HG02759 (cell line): ENCODE measurements around the gene ANHX.

Experiments
- ATAC-seq: cut with Tn5 transposase; IDR thresholded peaks from one replicate; pipeline ENCODE4 v1.9.1; 2021; ENCODE audit warnings: mild to moderate bottlenecking, moderate library complexity; ENCODE audit not compliant: unreplicated experiment

ANHX gene

GRCh38 chr12:133203344-133204263, 32.1 kb downstream of the ANHX start:
- no peak for ATAC-seq

DNA sequence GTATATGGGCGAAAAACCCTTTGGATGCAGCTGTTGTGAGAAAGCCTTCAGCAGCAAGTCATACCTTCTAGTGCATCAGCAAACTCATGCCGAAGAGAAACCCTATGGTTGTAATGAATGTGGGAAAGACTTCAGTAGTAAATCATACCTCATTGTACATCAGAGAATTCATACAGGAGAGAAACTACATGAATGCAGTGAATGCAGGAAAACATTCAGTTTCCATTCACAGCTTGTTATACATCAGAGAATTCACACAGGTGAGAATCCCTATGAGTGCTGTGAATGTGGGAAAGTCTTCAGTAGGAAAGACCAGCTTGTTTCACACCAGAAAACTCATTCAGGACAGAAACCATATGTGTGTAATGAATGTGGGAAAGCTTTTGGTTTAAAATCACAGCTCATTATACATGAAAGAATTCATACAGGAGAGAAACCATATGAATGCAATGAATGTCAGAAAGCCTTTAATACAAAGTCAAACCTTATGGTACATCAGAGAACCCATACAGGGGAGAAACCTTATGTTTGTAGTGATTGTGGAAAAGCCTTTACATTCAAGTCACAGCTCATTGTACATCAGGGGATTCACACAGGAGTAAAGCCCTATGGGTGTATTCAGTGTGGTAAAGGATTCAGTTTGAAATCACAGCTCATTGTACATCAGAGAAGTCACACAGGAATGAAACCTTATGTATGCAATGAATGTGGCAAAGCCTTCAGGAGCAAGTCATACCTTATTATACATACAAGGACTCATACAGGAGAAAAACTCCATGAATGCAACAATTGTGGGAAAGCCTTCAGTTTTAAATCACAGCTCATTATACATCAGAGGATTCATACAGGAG, 33.0 kb downstream of the ANHX start:
- ATAC-seq = no peak

DNA sequence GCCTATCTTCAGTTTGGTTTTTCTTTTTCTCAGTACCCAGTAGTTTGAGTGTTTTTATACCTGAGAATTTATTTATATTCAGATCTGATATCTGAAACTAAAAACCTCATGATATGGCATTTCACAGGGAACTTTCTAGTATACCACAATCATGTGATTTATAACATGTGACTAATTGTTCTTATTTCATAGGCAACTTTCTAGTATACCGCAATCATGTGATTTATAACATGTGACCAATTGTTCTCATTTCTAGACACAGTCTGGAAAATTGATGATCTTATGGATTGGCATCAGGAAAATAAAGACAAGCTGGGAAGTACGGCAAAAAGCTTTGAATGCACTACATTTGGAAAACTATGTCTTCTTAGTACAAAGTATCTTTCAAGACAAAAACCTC, 33.8 kb downstream of the ANHX start:
- ATAC-seq = no peak

DNA sequence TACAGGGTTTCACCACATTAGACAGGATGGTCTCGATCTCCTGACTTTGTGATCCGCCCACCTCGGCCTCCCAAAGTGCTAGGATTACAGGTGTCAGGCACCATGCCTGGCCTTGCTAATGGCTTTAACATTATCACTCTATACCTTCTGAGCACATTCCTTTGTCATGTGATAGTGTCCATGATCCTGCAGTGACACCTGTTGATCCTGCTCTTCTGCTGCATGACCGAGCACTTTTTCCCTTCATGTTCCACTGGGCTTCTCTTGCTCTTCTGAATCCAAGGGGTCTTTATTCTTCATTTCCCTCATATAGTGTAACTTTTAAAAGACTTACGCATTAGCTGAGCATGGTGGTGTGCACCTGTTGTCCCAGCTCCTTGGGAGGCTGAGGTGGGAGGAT, 42.8 kb downstream of the ANHX start:
- no peak for ATAC-seq

GRCh38 chr12:133190176-133190575, 45.5 kb downstream of the ANHX start:
- ATAC-seq = no peak

DNA sequence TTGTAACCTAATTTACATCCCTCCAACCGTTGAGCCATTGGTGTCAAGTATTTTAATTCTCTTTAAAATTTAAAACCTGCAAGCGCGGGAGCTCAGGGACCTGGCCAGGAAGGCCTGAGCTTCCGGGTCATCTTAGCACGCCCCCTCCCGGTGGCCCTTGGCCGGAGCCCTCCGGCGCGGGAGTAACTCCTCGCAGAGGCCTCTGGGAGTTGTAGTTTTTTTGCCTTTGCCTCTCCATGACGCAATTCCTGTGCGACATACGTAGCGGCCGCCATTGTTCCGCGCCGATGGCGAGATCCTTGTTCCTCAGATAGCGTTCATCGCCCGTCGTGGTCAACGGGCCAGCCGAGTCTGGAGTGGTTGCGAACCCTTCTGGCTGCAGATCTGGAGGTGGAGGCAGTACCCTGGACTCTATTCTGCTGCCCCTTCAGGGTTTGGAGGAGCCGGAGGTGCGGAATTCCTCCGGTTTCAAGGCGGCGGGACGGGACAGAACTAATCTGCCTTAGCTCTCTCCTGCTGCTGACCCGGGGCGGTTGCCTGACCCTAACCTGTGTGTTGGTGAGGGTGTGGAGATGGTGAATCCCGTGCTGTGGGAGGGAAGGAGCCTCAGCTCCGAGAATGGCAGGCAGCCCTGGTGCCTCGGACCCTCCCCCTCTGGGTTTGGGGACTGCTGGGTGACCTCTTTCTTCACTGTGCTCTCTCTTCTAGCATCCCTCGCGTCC, 54.3 kb downstream of the ANHX start, which contains the start of gene ZNF268:
TSS of gene ZNF268 (plus strand) at position 258 of the 722 bp plus-strand sequence. CDS start 503 bp downstream, outside the sequence.
- peak; percentile 96 for ATAC-seq

DNA sequence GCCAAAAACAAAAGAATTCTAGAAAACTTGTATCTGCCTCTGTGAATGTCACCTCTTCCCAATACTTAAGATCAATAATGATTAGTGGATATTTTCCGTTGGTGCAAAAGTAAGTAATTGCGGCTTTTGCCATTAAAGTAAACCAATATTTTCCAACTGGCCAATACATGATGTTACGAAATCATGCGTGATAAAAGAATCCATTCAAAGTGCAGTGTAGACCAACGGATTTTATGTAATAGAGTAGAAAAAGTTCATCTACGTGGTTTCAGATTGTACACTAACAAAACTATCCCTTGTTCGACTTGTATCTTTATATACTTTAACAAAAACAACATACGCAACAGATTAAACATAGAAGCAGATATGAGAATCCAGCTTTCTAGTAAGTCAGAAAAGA, 55.0 kb downstream of the ANHX start:
- ATAC-seq = no peak

- no peak for ATAC-seq
Measured at GRCh38 chr12:133174901-133175300, 60.8 kb downstream of the ANHX start.

DNA sequence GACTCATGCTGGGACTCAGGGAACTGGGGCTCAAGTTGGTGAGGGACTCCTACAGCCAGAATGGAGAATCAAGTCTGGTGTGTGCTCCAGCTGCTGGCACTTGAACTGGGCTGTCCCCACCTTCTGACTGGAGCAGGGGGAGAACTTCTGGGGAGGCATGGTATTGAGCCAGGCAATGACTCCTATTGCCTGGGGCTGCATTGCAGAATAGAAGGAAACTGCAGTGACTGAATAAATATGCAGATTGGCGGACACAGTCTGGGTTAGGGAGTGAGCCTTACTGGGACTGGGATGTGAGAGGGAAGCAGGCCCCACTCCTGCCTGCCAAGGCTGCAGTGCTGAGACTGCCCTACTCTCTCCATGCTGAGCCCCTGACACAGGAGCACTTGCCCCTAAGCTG, 63.2 kb downstream of the ANHX start:
- no peak for ATAC-seq
